GM18873 (cell line): ENCODE measurements around the gene PRDM16.

ENCODE experiments used
- ATAC-seq: cut with Tn5 transposase; IDR thresholded peaks from one replicate; pipeline ENCODE4 v1.9.1; 2021; ENCODE audit warnings: mild to moderate bottlenecking, moderate library complexity, moderate number of reproducible peaks; ENCODE audit not compliant: unreplicated experiment, low FRiP score

Gene PRDM16

GRCh38 chr1:3411806-3412205 is 342.8 kb downstream of the PRDM16 start:
- ATAC-seq: no peak

DNA sequence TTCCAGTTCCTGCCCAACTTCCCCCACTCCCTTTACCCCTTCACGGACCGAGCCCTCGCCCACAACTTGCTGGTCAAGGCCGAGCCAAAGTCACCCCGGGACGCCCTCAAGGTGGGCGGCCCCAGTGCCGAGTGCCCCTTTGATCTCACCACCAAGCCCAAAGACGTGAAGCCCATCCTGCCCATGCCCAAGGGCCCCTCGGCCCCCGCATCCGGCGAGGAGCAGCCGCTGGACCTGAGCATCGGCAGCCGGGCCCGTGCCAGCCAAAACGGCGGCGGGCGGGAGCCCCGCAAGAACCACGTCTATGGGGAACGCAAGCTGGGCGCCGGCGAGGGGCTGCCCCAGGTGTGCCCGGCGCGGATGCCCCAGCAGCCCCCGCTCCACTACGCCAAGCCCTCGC is 343.4 kb downstream of the PRDM16 start:
- no peak for ATAC-seq

DNA sequence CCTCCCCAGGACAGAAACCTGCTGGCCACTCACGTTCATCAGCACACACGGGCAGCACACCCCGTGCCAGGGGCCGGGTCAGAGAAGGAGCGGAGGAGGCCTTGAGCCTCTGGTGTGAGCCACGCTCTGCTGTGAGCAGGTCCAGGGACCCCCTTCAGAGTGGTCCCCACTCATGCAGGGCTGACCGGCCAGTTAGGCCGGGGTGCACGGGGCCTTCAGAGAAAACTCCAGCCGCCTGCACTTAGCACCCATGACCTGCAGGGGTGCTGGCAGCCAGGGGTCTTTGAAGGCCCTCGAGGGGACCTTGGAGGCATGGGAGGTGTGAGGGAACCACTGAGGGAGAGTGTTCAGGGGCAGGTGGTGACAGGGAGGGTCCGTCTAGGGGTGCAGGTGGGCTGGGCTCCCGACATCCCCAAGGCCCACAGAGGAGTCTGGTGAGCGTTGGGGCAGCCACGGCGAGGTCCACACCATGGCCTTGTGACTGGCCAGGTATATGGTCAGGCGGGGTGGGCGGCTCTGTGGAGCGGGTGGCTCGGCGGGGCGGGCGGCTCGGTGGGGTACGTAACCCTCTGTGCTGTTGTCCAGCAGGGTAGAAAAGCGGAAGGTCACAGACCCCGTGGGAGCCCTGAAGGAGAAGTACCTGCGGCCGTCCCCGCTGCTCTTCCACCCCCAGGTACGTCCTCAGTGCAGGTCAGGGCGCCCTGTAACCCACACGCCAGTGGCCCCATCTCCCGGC is 345.1 kb downstream of the PRDM16 start:
- ATAC-seq: no peak

- ATAC-seq: no peak
Measured at GRCh38 chr1:3415260-3416090, 346.5 kb downstream of the PRDM16 start.

DNA sequence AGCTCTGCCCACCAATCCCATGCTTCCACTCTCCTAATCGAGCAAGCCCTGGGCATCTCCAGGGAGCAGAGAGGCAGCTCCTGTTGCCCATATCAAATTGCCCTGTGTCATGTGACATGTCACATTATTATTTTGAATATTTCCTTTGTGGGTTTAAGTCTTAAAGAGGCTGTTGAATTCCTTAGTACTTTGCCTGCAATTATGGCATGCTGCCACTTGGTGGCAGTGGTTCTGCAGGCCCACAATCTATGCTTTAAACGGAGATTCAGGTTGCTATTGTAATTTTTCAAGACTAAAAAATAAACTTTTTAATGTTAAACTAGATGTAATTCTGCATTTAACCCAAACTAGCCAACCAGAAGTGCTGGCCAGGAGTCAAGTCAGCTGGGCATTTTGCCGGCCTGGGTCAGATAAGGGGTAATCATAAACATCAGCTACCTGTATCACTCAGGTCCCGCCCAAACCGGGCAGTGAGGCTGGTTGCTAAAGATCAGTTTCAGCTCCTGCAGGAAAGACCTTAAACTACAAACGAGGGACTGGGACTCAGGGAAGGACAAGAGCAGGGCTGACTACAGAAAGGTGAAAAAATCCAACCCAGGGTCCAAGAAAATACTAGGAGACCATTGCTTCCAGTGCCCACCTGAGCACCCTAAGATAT is 348.2 kb downstream of the PRDM16 start:
- ATAC-seq: no peak

DNA sequence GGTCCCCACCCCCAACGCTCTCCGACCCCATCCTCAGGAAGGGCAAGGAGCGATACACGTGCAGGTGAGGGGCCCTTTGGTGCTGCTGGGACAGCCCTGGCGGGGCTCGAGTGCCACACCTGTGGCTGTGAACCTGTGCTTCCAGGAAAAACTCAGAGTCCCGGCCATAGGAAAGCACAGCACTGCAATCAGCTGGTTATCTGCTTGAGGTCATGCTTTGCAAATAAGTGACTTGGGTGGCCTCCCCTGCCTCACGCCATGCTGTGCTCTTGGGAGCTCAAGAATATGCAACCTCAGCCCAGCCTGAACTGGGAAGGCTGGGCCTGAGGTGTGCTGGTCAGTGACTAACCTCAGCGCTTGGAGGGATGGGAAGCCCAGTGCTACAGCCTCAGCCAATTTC is 348.9 kb downstream of the PRDM16 start:
- ATAC-seq: no peak

- no peak for ATAC-seq
Measured at GRCh38 chr1:3418600-3418999, 349.6 kb downstream of the PRDM16 start.

DNA sequence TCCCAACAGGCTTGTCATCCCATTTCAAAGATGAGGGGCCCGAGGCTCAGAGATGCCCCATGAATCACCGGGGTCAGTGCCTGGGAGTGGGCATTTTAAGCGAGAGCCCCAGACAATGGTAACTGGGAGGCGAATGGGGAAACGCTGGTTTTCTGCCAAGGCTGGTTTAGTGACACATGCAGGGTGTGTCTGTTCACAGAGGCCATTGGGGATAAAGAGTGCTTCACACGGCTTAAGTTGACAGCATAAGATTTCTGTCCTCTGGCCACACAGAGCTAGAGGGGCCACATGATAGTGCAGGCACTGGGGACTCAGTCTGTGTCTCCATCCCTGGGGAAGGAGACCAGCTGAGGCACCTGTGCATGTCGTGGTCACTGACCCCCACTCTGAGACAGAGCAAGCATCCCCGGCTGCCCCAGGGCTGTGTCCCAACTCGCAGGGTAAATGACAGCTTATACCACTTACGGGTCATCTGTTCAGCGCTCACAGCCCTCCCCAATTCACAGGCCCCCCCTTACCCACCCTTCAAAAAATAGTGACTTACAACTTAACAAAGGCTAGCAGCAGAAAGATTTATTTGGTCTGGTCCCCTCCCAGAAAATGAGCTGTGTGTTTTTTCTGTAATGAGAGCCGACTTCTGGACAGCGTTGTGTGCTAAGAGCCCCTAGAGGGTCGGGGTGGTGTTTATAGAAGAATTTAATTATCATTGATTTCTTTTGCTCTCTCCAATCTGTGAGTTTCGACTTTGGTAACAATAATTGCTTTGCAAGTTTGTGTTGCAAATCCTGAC is 350.6 kb downstream of the PRDM16 start:
- no peak for ATAC-seq

- no peak for ATAC-seq
Measured at GRCh38 chr1:3420218-3420951, 351.4 kb downstream of the PRDM16 start.

- no peak for ATAC-seq
Measured at GRCh38 chr1:3422638-3423037, 353.6 kb downstream of the PRDM16 start.

DNA sequence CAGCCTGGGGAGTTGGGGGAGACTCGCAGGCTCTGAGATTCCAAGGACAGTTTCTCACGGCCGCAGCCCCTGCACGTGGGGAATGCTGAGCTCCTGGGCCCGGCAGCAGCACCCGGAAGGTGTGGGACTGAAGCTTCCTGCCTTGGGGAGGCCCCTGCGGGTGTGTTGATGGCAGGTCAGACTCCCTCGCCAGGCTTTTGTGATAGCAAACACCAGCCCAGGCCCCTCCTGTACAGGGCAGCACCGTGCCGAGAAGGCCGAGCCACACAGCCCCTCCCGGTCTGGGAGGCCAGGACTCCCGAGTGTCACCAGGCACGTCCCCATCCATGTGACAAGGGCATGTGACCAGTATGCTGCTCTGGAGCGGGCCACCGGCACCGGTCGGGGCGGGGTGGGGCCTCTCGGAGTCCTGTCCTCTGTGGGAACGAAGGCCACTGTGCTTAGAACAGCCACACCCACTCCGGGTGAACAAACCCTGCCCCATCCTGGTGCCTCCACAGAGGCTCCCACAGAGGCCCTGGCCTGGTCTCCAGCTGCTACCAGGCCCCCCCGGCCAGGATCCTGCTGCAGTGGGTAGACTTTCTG is 354.3 kb downstream of the PRDM16 start:
- ATAC-seq: no peak

GRCh38 chr1:3423896-3424611 is 355.1 kb downstream of the PRDM16 start:
- no peak for ATAC-seq

GRCh38 chr1:3425486-3426215 is 356.6 kb downstream of the PRDM16 start:
- ATAC-seq: no peak

DNA sequence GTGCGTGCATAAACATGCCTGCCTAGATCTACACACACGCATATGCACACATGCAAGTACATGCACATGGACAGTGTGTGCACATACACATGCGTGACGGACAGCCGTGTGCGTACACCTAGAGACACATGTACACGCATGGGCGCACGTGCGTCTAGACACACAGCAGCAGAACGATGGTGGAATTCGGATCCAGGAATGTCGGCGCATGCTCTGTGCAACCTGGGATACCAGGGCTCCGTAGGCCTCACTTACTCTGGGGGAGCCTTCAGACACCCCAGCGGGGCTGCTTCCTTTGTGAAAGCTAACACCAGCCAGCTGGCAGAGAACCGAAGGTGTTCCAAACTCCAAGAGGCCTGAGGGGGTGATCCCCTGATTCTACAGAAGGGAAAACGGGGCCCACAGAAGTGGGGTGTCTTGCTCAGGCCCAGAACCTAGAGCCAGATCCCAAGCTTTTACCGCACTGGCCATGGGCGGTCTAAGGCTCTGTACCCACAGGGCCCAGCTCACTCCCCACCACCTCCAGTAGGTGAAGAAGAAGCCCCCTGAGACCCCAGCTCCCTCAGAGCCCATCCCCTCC is 358.0 kb downstream of the PRDM16 start:
- ATAC-seq: no peak

DNA sequence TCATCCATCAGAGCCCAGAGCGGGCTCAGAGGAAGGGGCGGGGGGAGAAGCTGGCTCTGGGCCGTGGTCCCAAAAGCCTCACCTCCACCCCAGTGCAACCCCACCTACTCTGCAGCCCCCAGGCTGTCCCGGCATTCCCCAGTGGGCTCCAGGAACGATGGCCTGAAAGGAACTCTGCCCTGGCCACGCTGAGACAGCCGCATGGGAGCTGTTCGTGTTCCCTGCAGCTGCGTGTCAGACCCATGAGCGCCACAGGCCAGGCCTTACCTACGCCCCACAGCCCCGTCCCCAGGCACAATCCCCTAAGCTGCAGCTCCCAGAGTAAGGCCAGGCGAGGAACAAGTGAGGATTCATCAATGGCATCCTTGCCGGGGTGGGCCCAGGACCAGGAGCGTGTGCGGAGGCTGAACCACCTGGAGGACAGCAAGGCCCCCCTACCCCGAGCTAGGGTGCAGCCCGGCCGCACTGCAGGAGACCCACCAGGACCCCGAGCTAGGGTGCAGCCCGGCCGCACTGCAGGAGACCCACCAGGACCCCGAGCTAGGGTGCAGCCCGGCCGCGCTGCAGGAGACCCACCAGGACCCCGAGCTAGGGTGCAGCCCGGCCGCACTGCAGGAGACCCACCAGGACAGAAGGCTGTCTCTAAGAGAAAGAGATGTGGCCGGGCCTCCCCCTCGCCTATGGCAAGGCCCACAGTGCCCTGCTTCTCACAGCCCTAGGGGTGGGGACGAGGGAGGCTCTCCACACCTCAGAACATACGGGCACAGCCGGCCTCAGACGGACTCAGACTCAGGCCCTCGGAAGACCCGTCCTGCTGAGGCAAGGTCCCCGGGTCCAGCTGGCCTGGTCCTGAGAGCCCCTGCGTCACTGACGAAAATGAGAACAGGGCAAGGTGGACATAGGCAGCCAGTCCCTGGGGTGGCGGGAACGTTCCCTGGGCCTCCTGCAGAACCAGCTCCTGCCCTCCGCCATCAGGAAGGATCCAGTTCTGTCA is 359.0 kb downstream of the PRDM16 start:
- ATAC-seq: no peak

GRCh38 chr1:3428899-3429298 is 359.9 kb downstream of the PRDM16 start:
- ATAC-seq: no peak

DNA sequence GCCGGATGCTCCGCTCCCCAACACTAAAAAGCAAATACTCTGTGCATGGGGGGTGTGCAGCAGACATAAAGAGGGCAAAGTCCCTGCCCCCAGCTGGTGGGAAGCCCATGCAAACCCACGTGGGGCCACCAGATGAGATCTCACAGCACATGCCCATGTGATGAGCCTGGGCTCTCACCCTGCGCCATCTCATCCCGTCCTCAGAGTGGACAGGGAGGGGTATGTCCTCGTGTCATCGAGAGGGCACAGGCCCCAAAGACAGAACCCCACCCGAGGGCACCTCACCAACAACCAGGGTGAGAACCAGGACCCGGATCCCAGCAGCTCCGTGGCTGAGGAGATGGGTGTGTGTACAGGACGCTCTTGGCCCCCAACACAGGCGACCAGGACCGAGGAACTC is 360.3 kb downstream of the PRDM16 start:
- no peak for ATAC-seq
